WI38 (cell line): Measurements from ENCODE around the gene SEPTIN12.

Source experiments
- H3K4me3 ChIP-seq: 2 replicates; pipeline ENCODE4 v1.5.1; 2011; ENCODE audit warnings: low read depth, mild to moderate bottlenecking, control low read depth, low read length
- TF ChIP-seq, protein P1 (sequence below): IDR thresholded peaks from 2 replicates; pipeline ENCODE4 v1.5.1; 2012; ENCODE audit warnings: low read depth, mild to moderate bottlenecking, control low read depth, low read length

SEPTIN12 gene

DNA sequence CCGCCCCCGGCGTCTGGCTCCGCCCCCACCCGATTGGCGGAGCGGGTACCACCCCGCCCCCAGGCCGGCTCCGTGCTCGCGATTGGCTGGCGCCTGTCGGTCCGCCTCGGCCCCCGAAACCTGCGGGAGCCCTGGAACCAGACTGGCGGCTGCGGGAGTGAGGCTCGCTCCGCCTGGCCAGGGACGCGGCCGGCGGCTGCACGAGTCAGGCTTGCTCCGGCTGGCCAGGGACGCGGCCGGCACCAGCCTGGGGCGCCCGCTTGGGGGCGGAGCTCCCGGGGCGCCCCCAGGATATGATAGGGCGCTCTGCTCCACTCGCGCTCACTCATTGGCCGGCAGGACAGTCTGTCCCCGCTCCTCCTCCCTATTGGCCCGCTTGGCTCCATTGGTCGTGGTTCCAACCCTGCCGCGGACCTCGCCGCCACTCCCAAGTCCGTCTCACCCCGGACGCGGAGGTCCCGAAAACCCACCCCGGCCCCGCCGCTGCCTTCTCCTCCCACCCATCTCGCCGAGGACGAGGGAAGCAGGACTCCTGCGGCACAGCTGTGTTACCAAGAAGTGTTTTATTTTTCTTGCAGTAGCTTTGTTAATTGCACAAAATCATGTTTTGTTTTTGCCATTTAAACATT lies 14.6 kb upstream of the SEPTIN12 start:
- peak overlapping the region; percentile 75 for H3K4me3 ChIP-seq

DNA sequence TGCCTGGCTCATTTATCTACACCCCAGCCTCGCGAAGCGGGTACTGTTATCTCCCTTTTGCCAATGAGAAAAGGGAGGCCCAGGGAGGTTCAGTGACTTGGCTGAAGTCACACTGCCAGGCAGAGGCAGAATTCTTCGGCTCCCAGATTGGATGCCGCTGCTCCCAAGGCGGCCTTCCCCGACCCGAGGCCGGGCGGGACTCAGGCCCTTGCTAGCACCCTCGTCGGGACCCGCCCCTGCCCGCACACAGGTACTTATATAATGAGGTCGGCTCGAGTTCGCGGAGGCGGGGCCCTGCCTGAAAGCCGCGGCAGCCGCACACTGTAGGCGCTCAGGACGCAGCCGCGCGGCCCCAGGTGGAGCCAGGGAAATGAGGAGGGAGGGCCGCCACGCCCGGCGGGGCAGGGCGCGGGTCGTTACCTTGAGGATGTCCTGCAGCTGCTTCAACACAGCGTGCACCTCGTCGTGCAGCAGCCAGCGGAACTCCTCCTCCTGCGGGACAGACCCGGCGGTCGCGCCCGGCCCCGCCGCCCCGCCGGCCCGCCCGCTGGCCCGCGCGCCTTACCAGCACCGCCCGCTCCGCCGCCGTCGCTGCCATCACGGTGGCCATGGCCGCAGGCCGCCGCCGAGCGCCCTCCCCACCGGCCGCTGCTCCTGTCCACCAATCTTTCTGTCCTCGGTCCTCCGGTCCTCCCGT lies 14.0 kb upstream of the SEPTIN12 start, which contains the start of gene ROGDI:
TSS of gene ROGDI (minus strand) at position 672 of the 697 bp plus-strand sequence. CDS start at position 610, 62 bp downstream.
- TF ChIP-seq, protein P1, sequence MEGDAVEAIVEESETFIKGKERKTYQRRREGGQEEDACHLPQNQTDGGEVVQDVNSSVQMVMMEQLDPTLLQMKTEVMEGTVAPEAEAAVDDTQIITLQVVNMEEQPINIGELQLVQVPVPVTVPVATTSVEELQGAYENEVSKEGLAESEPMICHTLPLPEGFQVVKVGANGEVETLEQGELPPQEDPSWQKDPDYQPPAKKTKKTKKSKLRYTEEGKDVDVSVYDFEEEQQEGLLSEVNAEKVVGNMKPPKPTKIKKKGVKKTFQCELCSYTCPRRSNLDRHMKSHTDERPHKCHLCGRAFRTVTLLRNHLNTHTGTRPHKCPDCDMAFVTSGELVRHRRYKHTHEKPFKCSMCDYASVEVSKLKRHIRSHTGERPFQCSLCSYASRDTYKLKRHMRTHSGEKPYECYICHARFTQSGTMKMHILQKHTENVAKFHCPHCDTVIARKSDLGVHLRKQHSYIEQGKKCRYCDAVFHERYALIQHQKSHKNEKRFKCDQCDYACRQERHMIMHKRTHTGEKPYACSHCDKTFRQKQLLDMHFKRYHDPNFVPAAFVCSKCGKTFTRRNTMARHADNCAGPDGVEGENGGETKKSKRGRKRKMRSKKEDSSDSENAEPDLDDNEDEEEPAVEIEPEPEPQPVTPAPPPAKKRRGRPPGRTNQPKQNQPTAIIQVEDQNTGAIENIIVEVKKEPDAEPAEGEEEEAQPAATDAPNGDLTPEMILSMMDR: no peak
- peak within 1 kb of the TSS; percentile 75 for H3K4me3 ChIP-seq

More for the DNA sequence above, 14.6 kb upstream of the SEPTIN12 start:
- TF ChIP-seq, protein P1: no peak

DNA sequence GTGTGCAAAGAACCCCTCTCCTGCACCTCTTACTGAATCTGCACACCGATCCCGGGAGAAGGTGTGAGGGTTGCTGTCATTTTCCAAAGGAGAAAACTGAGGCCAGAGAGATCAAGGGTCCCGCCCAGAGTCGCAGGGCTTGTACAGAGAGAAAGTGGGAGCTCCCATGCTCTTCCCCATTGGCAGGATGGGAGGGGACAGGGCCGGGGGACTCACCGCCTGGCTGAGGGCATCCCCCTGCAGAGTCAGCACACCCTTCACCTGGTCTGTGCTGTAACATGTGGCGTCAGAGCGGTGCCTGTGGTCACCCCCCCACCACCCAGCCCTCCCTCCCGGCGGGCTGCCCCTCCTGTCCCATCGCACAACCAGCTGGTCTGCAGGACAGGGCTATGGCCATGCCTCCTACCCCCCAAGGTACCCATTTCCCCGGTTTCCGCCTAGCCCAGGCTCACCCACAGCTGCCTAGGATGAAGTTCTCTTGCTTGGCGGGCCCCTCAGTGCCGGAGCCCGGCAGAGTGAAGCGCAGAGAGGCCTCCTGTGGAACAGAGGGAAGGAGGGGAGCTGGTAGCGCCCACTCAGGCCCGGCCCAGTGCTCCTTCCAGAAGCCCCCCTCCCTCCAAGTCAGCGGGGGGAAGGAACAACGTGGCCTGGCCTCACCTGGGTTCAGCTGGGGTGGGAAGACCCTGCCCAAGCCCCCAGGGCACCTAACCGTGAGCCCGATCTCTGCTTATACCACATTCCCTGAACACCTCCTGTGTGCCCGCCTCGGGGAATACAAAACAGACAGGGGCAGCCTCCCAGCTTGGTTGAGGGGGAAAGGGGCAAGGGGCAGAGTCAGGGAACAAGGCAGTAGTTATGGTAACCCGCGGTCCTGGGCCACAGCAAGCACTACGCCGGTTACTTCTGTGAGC lies 13.2 kb upstream of the SEPTIN12 start:
- TF ChIP-seq, protein P1: no peak
- H3K4me3 ChIP-seq: peak overlapping the region; percentile 75

DNA sequence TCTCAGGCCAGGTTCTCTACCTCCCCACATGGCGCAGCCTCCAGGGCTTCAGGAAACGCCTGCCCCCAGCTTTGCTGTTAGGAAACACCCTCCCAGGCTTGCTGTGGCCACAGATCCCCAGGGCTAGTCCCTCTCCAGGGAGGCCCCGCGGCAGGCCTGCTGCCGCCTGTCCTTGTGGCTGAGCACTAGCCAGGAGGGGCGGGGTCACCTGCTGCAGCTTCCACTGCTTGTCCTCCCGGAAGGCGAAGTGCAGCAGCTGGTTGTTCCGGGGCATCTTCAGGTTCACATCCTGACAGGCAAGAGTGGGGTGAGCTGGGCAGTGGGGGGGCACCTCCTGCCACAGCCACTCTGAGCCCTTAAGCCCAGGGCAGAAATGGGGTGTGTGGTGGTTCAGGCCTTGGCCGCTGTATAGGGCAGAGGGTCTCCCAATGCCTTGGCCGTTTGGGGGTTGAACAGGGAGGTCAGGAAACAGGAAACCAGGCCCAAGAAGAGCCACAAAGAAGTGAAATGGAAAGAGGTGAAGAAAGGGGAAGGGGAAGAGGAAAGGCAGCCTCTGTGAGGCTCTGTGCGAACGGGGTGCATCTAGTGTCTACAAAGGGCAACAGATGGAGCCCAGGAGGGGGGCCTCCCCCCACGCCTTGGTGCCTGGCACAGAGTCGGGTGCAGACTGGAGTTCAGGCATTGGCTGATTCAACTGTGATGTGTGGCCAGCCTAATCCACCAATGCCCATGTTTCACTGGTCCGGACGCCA lies 12.3 kb upstream of the SEPTIN12 start:
- TF ChIP-seq, protein P1: no peak
- no peak overlapping the region for H3K4me3 ChIP-seq

DNA sequence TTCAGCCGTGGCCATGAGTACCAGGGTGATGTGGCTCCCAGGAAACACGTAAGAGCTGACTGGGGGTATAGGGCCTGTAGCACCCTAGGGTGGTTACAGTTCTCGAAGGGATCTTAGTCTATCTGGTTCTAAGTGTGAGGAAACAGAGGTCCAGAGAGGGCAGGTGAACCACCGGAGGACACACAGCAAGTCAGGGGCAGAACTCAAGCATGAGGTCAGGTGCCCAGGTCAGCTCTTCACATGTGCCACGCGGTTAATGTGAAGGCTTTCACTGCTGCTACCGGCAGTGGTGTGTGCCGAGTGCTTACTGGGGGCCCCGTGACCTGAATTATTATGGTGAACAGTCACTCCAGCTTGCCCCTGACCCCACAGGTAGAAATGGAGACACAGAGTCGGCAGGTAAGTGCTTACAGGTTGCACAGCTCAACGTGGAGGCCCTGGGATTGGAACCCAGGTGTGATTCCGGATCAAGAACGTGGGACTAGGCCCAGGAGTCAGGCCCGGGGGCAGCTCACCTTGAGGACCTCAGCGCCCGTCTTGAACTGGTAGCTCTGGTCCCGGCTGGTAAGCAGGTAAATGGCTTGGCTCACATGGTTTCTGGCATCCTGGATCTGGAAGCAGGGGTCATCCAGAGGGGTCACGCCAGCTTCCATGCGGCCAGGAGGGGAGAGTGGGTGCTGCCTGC lies 11.2 kb upstream of the SEPTIN12 start:
- TF ChIP-seq, protein P1: no peak
- no peak overlapping the region for H3K4me3 ChIP-seq

DNA sequence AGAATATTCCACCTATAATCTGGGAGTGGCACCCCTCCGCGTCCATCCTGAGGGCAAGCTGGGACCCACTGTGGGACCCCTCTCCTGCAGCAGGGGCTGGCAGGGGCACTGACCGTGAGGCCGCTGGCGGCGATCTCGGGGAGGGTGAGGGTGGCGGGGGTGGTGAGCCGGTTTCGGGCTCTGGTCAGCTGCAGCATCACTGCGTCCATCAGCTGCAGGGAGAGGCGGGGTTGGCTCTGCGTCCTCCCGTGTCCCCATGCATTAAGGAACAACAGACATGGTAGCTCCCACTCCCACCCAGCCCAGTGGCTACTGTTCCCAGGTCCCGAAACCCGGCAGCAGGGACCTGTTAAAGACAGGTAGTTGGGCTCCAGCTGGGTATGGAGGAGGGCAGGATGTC lies 10.3 kb upstream of the SEPTIN12 start:
- TF ChIP-seq, protein P1: no peak
- H3K4me3 ChIP-seq: no peak overlapping the region
